GM18868 (cell line): ENCODE results near the gene CDK4.

Experiments
- ATAC-seq: cut with Tn5 transposase; IDR thresholded peaks from one replicate; pipeline ENCODE4 v1.9.1; 2021; ENCODE audit warnings: mild to moderate bottlenecking, moderate library complexity; ENCODE audit not compliant: unreplicated experiment

The CDK4 gene

GRCh38 chr12:57772429-57773322 is 20.6 kb upstream of the CDK4 start, which contains the start of gene EEF1AKMT3:
EEF1AKMT3 (plus strand) TSS chr12:57772614; CDS start chr12:57772725, 111 bp downstream.
- peak; percentile 27 for ATAC-seq

- ATAC-seq = peak; percentile 83
Measured at GRCh38 chr12:57771873-57772428, 19.8 kb upstream of the CDK4 start, which contains the start of gene METTL1. METTL1 (minus strand) TSS chr12:57772105; CDS start chr12:57772083, 22 bp downstream.

- ATAC-seq = peak; percentile 80
Measured at GRCh38 chr12:57771236-57771872, 19.2 kb upstream of the CDK4 start.

GRCh38 chr12:57770734-57771133 is 18.6 kb upstream of the CDK4 start:
- ATAC-seq = no peak

- ATAC-seq = no peak
Measured at GRCh38 chr12:57769594-57769993, 17.5 kb upstream of the CDK4 start.

GRCh38 chr12:57767876-57768275 is 15.8 kb upstream of the CDK4 start:
- ATAC-seq = no peak

- ATAC-seq = no peak
Measured at GRCh38 chr12:57767305-57767698, 15.2 kb upstream of the CDK4 start.

- ATAC-seq = no peak
Measured at GRCh38 chr12:57766464-57767304, 14.6 kb upstream of the CDK4 start, which contains the start of gene CYP27B1. CYP27B1 (minus strand) TSS chr12:57767078; CDS start chr12:57767041, 37 bp downstream.

- ATAC-seq = no peak
Measured at GRCh38 chr12:57765698-57766463, 13.8 kb upstream of the CDK4 start.

GRCh38 chr12:57765003-57765697 is 13.0 kb upstream of the CDK4 start:
- peak; percentile 67 for ATAC-seq

- ATAC-seq = peak; percentile 14
Measured at GRCh38 chr12:57764662-57765002, 12.5 kb upstream of the CDK4 start.

GRCh38 chr12:57763881-57764661 is 12.0 kb upstream of the CDK4 start:
- ATAC-seq = no peak

GRCh38 chr12:57762463-57762862 is 10.4 kb upstream of the CDK4 start:
- ATAC-seq = no peak

GRCh38 chr12:57761391-57761998 is 9.4 kb upstream of the CDK4 start:
- ATAC-seq = no peak

GRCh38 chr12:57760347-57760982 is 8.4 kb upstream of the CDK4 start:
- ATAC-seq = no peak

GRCh38 chr12:57759360-57759980 is 7.4 kb upstream of the CDK4 start:
- ATAC-seq = no peak
